Osteocyte (in vitro differentiated cells): Measurements from ENCODE around the gene FIBCD1. TPM values are rescaled to one million over a fixed set of nuclear protein-coding genes. Genes with fewer than 3 reads are reported as not detected.

ENCODE experiments used
- DNase-seq: peaks from one replicate; pipeline ENCODE4 v3.0.0; 2021; ENCODE audit warnings: mixed read lengths; ENCODE audit not compliant: unreplicated experiment; ENCODE audit errors: extremely low spot score
- H3K27ac Mint-ChIP-seq: one replicate; pipeline ENCODE4 v1.8.0; 2021; ENCODE audit warnings: mild to moderate bottlenecking, mixed read lengths; ENCODE audit not compliant: unreplicated experiment
- H3K27me3 Mint-ChIP-seq: one replicate; pipeline ENCODE4 v1.8.0; 2021; ENCODE audit warnings: mixed read lengths; ENCODE audit not compliant: unreplicated experiment
- H3K36me3 Mint-ChIP-seq: one replicate; pipeline ENCODE4 v1.8.0; 2021; ENCODE audit warnings: mixed read lengths; ENCODE audit not compliant: unreplicated experiment
- H3K4me1 Mint-ChIP-seq: one replicate; pipeline ENCODE4 v1.8.0; 2021; ENCODE audit warnings: mixed read lengths; ENCODE audit not compliant: unreplicated experiment
- H3K4me3 Mint-ChIP-seq: one replicate; pipeline ENCODE4 v1.8.0; 2021; ENCODE audit warnings: mild to moderate bottlenecking, moderate library complexity, mixed read lengths; ENCODE audit not compliant: unreplicated experiment
- H3K9me3 Mint-ChIP-seq: one replicate; pipeline ENCODE4 v1.8.0; 2021; ENCODE audit warnings: mixed read lengths; ENCODE audit not compliant: unreplicated experiment
- CTCF ChIP-seq: fragments of 200-600 bp; sonication (generic); IDR thresholded peaks from 2 replicates; pipeline ENCODE4 v1.5.0; 2021; ENCODE audit warnings: antibody characterized with exemption, mild to moderate bottlenecking, moderate library complexity
- total RNA-seq: library from RNA; stranded (reverse); gene quantifications from 2 replicates; pipeline ENCODE4 v1.2.1, GENCODE V29; 2021

The FIBCD1 gene
- total RNA-seq, 1 donor from 2014 or later, result 18.2 TPM

DNA sequence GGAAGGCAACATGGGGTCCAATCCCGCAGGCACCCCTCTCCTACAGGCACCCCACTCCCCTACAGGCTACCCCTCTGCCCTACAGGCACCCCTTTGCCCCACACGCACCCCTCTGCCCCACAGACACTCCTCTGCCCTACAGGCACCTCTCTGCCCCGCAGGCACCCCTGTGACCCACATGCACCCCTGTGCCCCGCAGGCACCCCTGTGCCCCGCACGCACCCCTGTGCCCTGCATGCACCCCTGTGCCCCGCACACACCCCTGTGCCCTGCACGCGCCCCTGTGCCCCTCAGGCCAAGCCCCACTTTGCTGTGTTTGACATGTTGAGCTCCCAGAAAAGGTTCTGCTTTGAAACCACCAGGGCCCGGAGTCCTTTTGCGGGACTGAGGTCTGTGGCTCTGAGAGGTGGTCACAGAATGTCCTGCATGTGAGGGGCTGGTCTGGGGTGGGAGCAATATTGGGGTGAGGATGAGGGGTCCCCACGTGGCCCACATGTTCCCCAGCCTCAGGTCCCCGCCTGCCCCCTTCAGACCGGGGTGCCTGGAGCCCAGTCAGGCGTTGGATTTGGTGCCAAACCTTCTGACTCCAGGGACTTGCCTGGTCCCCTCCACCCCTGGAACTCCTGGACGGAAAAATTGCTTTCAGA lies 41.8 kb downstream of the FIBCD1 start:
- Mint-ChIP-seq H3K4me3 (no peak overlapping the region), H3K4me1 (no peaks in the 10 kb centered on the region), H3K27ac (no peak overlapping the region), H3K27me3 (no peaks in the 10 kb centered on the region), H3K36me3 (peaks cover 11% of the 10 kb centered on the region), H3K9me3 (no peaks in the 10 kb centered on the region)
- no peak for DNase-seq
- no peak for TF ChIP-seq CTCF

DNA sequence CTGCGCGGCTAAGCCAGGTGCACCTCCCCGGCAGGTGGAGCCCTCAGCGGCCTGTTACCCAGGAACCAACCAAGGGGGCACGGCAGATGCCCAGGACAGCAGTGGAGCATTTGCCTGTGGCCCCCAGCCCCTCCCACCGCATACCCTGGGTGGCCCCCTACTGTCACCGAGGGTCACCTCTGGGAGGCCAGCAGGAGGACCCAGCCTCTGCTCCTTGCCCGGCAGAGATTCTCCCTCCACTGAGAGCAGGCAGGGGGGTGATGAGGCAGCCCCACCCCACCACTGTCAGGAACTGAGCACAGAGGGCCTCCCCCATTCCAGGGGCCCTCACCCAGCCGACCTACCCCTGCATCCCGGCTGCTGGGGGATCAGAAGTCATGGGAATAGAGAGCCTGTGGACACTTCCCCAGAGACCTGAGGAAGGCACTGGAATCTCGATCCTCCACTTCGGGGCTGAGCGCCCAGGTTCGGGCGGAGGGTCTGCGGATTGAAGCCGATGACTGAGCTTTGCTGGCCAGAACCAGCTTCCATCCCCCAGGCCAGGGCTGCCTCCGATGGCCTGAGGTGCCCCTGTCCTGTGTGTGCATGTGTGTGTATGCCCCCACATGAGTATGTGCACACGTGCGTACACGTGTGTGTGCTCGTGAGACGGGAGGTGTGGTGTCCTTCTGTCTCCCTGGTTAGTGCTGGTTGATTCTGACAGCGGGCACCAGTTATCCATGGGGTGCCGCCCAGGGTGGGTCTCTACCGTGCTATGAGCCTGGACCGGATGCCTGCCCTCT lies 42.6 kb downstream of the FIBCD1 start, which contains the start of gene QRFP:
Gene QRFP, minus strand, starts transcription at position 580 of the 782 bp plus-strand sequence. CDS start 2,974 bp downstream, outside the sequence.
- DNase-seq, result no peak
- Mint-ChIP-seq H3K36me3 (peaks cover 14% of the 10 kb centered on the region), H3K27ac (no peak within 1 kb of the TSS), H3K27me3 (no peaks in the 10 kb centered on the region), H3K4me3 (no peak within 1 kb of the TSS), H3K9me3 (no peaks in the 10 kb centered on the region), H3K4me1 (no peaks in the 10 kb centered on the region)
- TF ChIP-seq CTCF, result no peak

DNA sequence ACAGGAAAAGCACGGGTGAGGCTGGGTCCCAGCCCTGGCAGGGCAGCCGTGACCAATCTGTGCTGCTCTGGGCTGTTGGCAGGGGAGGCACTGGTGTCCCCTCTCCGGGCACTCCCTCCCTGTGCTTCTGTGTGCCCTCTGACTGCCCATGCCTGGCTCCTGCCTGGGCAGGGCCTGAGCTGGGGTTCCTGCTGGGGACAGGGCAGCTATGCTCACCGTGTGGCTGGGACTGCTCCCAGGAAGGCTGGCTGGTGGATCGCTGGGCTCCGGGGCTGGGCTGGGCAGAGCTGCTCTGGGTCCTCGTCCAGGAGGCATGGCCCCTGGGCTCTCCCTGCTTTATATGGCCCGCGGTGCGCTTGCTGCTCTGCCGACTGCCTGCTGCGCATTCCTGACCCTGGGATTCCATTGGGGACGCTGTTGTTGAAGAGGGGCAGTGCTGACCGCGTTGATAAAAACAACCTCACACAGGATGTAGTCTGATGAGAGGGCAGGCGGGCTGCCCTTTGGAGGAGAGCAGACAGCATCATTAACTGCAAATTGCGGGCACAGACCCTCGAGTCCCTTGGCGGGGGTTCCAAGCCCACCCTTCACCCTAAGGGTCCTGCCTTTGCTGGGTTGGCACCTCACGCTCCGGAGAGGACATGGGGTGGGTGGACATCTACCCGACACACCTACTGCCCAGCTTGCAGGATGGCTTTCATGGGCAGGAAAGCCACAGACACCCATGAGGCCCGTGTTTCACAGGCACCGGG lies 43.4 kb downstream of the FIBCD1 start:
- TF ChIP-seq CTCF, result no peak
- no peak overlapping the region for H3K4me3 Mint-ChIP-seq
- no peaks in the 10 kb centered on the region for H3K4me1 Mint-ChIP-seq
- peaks cover 17% of the 10 kb centered on the region for H3K36me3 Mint-ChIP-seq
- DNase-seq, result no peak
- H3K27ac Mint-ChIP-seq, result no peak overlapping the region
- H3K27me3 Mint-ChIP-seq, result no peaks in the 10 kb centered on the region
- H3K9me3 Mint-ChIP-seq, result no peaks in the 10 kb centered on the region

DNA sequence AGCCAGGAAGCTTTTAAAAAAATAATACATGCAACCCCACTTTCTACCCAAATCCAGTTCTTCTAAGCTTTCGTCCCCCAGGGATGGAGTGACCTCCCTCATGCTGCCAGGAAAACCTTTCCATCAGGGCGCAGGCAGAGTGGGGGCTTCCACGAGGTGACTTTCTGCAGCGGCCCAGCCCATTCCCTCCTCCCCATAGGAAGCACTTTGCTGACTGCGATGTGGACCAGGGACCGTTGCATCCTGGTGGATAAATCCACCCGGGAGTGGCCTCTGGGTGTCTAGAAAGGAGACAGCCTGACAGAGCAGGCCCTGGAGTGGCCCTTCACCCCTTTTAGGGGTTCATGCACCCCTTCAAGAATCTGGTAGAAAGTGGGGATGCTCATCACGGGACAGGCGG lies 44.0 kb downstream of the FIBCD1 start:
- peaks cover 18% of the 10 kb centered on the region for H3K36me3 Mint-ChIP-seq
- TF ChIP-seq CTCF, result no peak
- DNase-seq, result no peak
- no peaks in the 10 kb centered on the region for H3K4me1 Mint-ChIP-seq
- no peaks in the 10 kb centered on the region for H3K9me3 Mint-ChIP-seq
- no peak overlapping the region for H3K27ac Mint-ChIP-seq
- no peak overlapping the region for H3K4me3 Mint-ChIP-seq
- no peaks in the 10 kb centered on the region for H3K27me3 Mint-ChIP-seq

GRCh38 chr9:130894546-130894945 lies 44.5 kb downstream of the FIBCD1 start:
- H3K27ac Mint-ChIP-seq, result no peak overlapping the region
- H3K4me3 Mint-ChIP-seq, result no peak overlapping the region
- no peak for TF ChIP-seq CTCF

More at GRCh38 chr9:130894546-130894945, 44.5 kb downstream of the FIBCD1 start:
- Mint-ChIP-seq H3K4me1 (no peaks in the 10 kb centered on the region), H3K27me3 (no peaks in the 10 kb centered on the region), H3K9me3 (no peaks in the 10 kb centered on the region), H3K36me3 (peaks cover 22% of the 10 kb centered on the region)
- DNase-seq, result no peak
